HepG2 (cell line): ENCODE results near the gene POP5. TPM values are rescaled to one million over a fixed set of nuclear protein-coding genes. Genes with fewer than 3 reads are reported as not detected.

Source experiments
- ATAC-seq: fragments of 200-7000 bp; cut with Tn5 transposase; 3 replicates; pipeline ENCODE4 v1.9.1; 2020; ENCODE audit warnings: mild to moderate bottlenecking, moderate library complexity
- BruUV-seq: library from RNA; stranded (reverse); fragments of 400-500 nt; replicated peaks from 2 replicates; lab custom pipeline; 2021; lab: Mats Ljungman, UMichigan
- CTCF ChIA-PET: fragments of 300-600 bp; formaldehyde crosslinking; extraction: SDS; loops from one replicate; lab custom pipeline; 2021; ENCODE audit warnings: low total read pairs, inconsistent platforms, low intra/inter-chr PET ratio; lab: Yijun Ruan, JAX
- POLR2A ChIA-PET: fragments of 350-600 bp; sonication (Branson Sonifier 250); formaldehyde crosslinking; loops from one replicate; lab custom pipeline; 2020; ENCODE audit warnings: antibody characterized with exemption, inconsistent platforms; lab: Yijun Ruan, JAX
- DNase-seq: peaks from one replicate; pipeline ENCODE4 v3.0.0-alpha.2; 2015; ENCODE audit warnings: low spot score
- FAIRE-seq: peaks from 3 replicates; lab custom pipeline; 2011; peaks lifted over from hg19 to GRCh38; lab: Jason Lieb, UNC
- H2AFZ ChIP-seq: one replicate; pipeline ENCODE4 v1.6.1; 2011; ENCODE audit warnings: low read length, inconsistent platforms
- H3K27ac ChIP-seq: fragments of 300-600 bp; 3 replicates; pipeline ENCODE4 v1.8.0; 2011; ENCODE audit warnings: mixed run types, mild to moderate bottlenecking, mixed read lengths, low read length, inconsistent platforms; ENCODE audit not compliant: insufficient read depth; ENCODE audit errors: extremely low read length
- H3K27me3 ChIP-seq, 2 experiments: fragments of 200-600 bp in 1 of 2; 2 replicates in 1 of 2; 3 replicates in 1 of 2; pipeline versions ENCODE4 v1.6.0 to v1.8.0; 2011; ENCODE audit warnings: low read length in 2 of 2, mild to moderate bottlenecking in 2 of 2, moderate library complexity in 2 of 2, inconsistent platforms in 1 of 2; ENCODE audit not compliant: insufficient read depth in 2 of 2, control insufficient read depth in 1 of 2
- H3K36me3 ChIP-seq, 2 experiments: fragments of 200-600 bp in 1 of 2; replicated peaks in 1 of 2; 2 replicates in 1 of 2; 3 replicates in 1 of 2; pipeline versions ENCODE4 v1.5.1 to v1.8.0; 2011; ENCODE audit warnings: low read length in 2 of 2, inconsistent platforms in 1 of 2; ENCODE audit not compliant: insufficient read depth in 2 of 2, control insufficient read depth in 1 of 2
- H3K4me1 ChIP-seq: 2 replicates; pipeline ENCODE4 v1.5.1; 2012; ENCODE audit warnings: low read length, inconsistent platforms; ENCODE audit not compliant: insufficient read depth
- H3K4me2 ChIP-seq: 2 replicates; pipeline ENCODE4 v1.6.0; 2011; ENCODE audit warnings: low read depth, low read length, inconsistent platforms
- H3K4me3 ChIP-seq, 3 experiments: fragments of 200-600 bp in 1 of 3; sonication (generic), shearing (Covaris generic) in 1 of 3; replicated peaks in 1 of 3; 2 replicates each; pipeline ENCODE4 v1.5.1; 2011 to 2016; ENCODE audit warnings: low read length in 3 of 3, inconsistent platforms in 2 of 3, low read depth in 2 of 3, mild to moderate bottlenecking in 2 of 3, control low read depth in 1 of 3, mixed read lengths in 1 of 3; ENCODE audit not compliant: insufficient read depth in 1 of 3
- H3K79me2 ChIP-seq: one replicate; pipeline ENCODE4 v1.6.1; 2011; ENCODE audit warnings: low read length, inconsistent platforms; ENCODE audit not compliant: insufficient read depth
- H3K9ac ChIP-seq: 2 replicates; pipeline ENCODE4 v1.6.0; 2011; ENCODE audit warnings: mild to moderate bottlenecking, low read depth, low read length, inconsistent platforms; ENCODE audit not compliant: insufficient read depth
- H3K9me3 ChIP-seq: 2 replicates; pipeline ENCODE4 v1.5.1; 2012; ENCODE audit warnings: mild to moderate bottlenecking, low read length
- H4K20me1 ChIP-seq: 2 replicates; pipeline ENCODE4 v1.6.0; 2011; ENCODE audit warnings: inconsistent platforms, mild to moderate bottlenecking, low read length, moderate library complexity; ENCODE audit not compliant: insufficient read depth
- ATF3 ChIP-seq: sonication (generic); formaldehyde crosslinking; IDR thresholded peaks from 2 replicates; pipeline ENCODE4 v1.4.0; 2020; ENCODE audit warnings: missing genetic modification reagents
- CCDC6 ChIP-seq: sonication (generic); formaldehyde crosslinking; IDR thresholded peaks from 2 replicates; pipeline ENCODE4 v1.8.1; 2022; ENCODE audit warnings: mild to moderate bottlenecking, missing genetic modification reagents, moderate library complexity
- CREB1 ChIP-seq, 2 experiments: fragments of 450-650 bp in 1 of 2; IDR thresholded peaks; 2 replicates each; pipeline ENCODE4 v1.6.1; 2016 to 2017; ENCODE audit warnings: control low read depth in 1 of 2, mild to moderate bottlenecking in 1 of 2, missing compliant biosample characterization in 1 of 2, missing genetic modification characterization in 1 of 2
- CSRNP2 ChIP-seq: sonication (generic); formaldehyde crosslinking; conservative IDR thresholded peaks from 2 replicates; pipeline ENCODE4 v1.8.0; 2022; ENCODE audit warnings: low read depth, missing genetic modification reagents
- FOSL1 ChIP-seq: sonication (generic); formaldehyde crosslinking; IDR thresholded peaks from 2 replicates; pipeline ENCODE4 v1.9.0; 2021; ENCODE audit warnings: missing genetic modification reagents, borderline replicate concordance
- IKZF5 ChIP-seq: IDR thresholded peaks from 2 replicates; pipeline ENCODE4 v1.6.1; 2018; ENCODE audit warnings: missing genetic modification reagents, mild to moderate bottlenecking, missing compliant biosample characterization
- KAT8 ChIP-seq: IDR thresholded peaks from 2 replicates; pipeline ENCODE4 v1.6.1; 2016; ENCODE audit warnings: missing genetic modification reagents, missing compliant biosample characterization
- NBN ChIP-seq: fragments of 450-650 bp; conservative IDR thresholded peaks from 2 replicates; pipeline ENCODE4 v1.6.1; 2017
- PHF8 ChIP-seq: sonication (generic); formaldehyde crosslinking; IDR thresholded peaks from 2 replicates; pipeline ENCODE4 v1.5.0; 2020; ENCODE audit warnings: missing genetic modification reagents
- SOX5 ChIP-seq: IDR thresholded peaks from 2 replicates; pipeline ENCODE4 v1.6.1; 2016; ENCODE audit warnings: borderline replicate concordance
- YEATS2 ChIP-seq: sonication (generic); formaldehyde crosslinking; IDR thresholded peaks from 2 replicates; pipeline ENCODE4 v1.4.0; 2020; ENCODE audit warnings: missing genetic modification reagents, borderline replicate concordance
- ZBTB8A ChIP-seq: sonication (generic); formaldehyde crosslinking; IDR thresholded peaks from 2 replicates; pipeline ENCODE4 v1.4.0; 2020; ENCODE audit warnings: mild to moderate bottlenecking, low read depth, missing genetic modification reagents, borderline replicate concordance
- ZFP41 ChIP-seq: sonication (generic); formaldehyde crosslinking; IDR thresholded peaks from 2 replicates; pipeline ENCODE4 v1.4.0; 2020; ENCODE audit warnings: mild to moderate bottlenecking, missing genetic modification reagents, borderline replicate concordance
- ZFYVE20 ChIP-seq: sonication (generic); formaldehyde crosslinking; IDR thresholded peaks from 2 replicates; pipeline ENCODE4 v1.8.0; 2023; ENCODE audit warnings: low read depth, mild to moderate bottlenecking, moderate library complexity, missing genetic modification reagents, borderline replicate concordance
- ZNF18 ChIP-seq: sonication (generic); formaldehyde crosslinking; IDR thresholded peaks from 2 replicates; pipeline ENCODE4 v1.8.0; 2022; ENCODE audit warnings: mild to moderate bottlenecking, missing genetic modification reagents; ENCODE audit not compliant: insufficient replicate concordance
- ZNF574 ChIP-seq: sonication (generic); formaldehyde crosslinking; IDR thresholded peaks from 2 replicates; pipeline ENCODE4 v1.4.0; 2020; ENCODE audit warnings: missing genetic modification reagents
- WGBS: methylation state at CpG from one replicate; pipeline ENCODE4 v1.1.6; 2017; ENCODE audit warnings: low lambda C conversion rate; 5-methylcytosine and 5-hydroxymethylcytosine counted together
- in situ Hi-C: cut with HindIII; loops from 2 replicates; pipeline ENCODE4 v1.10.0; 2017; ENCODE audit warnings: low pct_unique_long_range_greater_than_20kb; ENCODE audit not compliant: extremely low pct_ligation_motif_present
- intact Hi-C: fragments of 100-400 bp; cut with micrococcal nuclease; formaldehyde crosslinking; loops from one replicate; pipeline ENCODE4 v1.10.0; 2022; ENCODE audit not compliant: unreplicated experiment
- polyA plus RNA-seq, 8 experiments: library from polyadenylated mRNA; depleted of rRNA in 3 of 8; stranded (reverse) in 7 of 8; unstranded in 1 of 8; fragments of >200 nt; fragmentation: Illumina TruSeq in 4 of 8; extraction: Trizol in 4 of 8; gene quantifications; 2 replicates each; pipeline versions ENCODE4 v1.2.1 to v1.2.3, GENCODE V29; 2011 to 2016; ENCODE audit warnings: low read depth in 4 of 8, missing spikeins in 1 of 8, mixed read lengths in 1 of 8; ENCODE audit not compliant: insufficient read depth in 1 of 8
- total RNA-seq, 5 experiments: library from RNA; depleted of rRNA; stranded (reverse); fragments of >200 nt; fragmentation: Illumina TruSeq; extraction: Trizol; gene quantifications; 2 replicates each; pipeline ENCODE4 v1.2.3, GENCODE V29; 2016; ENCODE audit warnings: low read depth in 1 of 5

Gene POP5
- total and polyA plus RNA-seq, 2 of the 13 experiments (the other 11 are each of a cell fraction or from before 2014, with no cell fraction given), result 45.6 to 61.3 TPM

GRCh38 chr12:120534203-120534702 lies 46.9 kb downstream of the POP5 start, which contains the start of gene RNF10:
TSS of gene RNF10 (plus strand) at chr12:120534356. CDS start at chr12:120534812, 456 bp downstream.
- intact Hi-C loops, result loop anchor here (5.0 kb wide), 1 partner anchor 77 kb away; no protein-coding TSS in a partner anchor
- H3K4me1 ChIP-seq, result peaks cover 29% of the 10 kb centered on the region
- CTCF ChIA-PET, result no interaction called here
- TF ChIP-seq ZNF18 (CRISPR knock-in tag) (peak; percentile 27), ZNF574 (peak; percentile 63), NBN (no peak), ZFYVE20 (CRISPR knock-in tag) (no peak), KAT8 (CRISPR knock-in tag) (no peak), CSRNP2 (CRISPR knock-in tag) (no peak), IKZF5 (CRISPR knock-in tag) (0 out of 2 replicates have a peak, but pooled peaks have one; percentile 31), PHF8 (peak; percentile 82), YEATS2 (CRISPR knock-in tag) (0 out of 2 replicates have a peak, but pooled peaks have one; percentile 28), SOX5 (peak; percentile 17; the same call in 1 of the 2 replicates), FOSL1 (CRISPR knock-in tag) (no peak), ZBTB8A (CRISPR knock-in tag) (0 out of 2 replicates have a peak, but pooled peaks have one; percentile 48), CREB1 (IDR thresholded peaks at IDR 0.05) (no peak), CREB1 (CRISPR knock-in tag; IDR thresholded peaks at IDR 0.05) (0 out of 2 replicates have a peak, but pooled peaks have one; percentile 10), ATF3 (CRISPR knock-in tag) (no peak), CCDC6 (CRISPR knock-in tag) (no peak), ZFP41 (CRISPR knock-in tag) (no peak)

More at GRCh38 chr12:120534203-120534702, 46.9 kb downstream of the POP5 start, which contains the start of gene RNF10:
- DNase-seq (peak; percentile 84), ATAC-seq (peak; percentile 76), FAIRE-seq (peak; percentile 23)
- Histone ChIP-seq H3K9ac (peak within 1 kb of the TSS; percentile 93), H3K4me3 (peak within 1 kb of the TSS; percentile 72 to 95 (median 88)), H3K4me2 (peak within 1 kb of the TSS; percentile 87), H2AFZ (no peak within 1 kb of the TSS), H3K27ac (peak within 1 kb of the TSS; percentile 80), H3K27me3 (no peaks in the 10 kb centered on the region), H3K79me2 (peaks cover 48% of the 10 kb centered on the region), H3K36me3 (peaks cover under 1 to 2% of the 10 kb centered on the region in 2 experiments; a peak in 3 of 5 replicates), H3K9me3 (no peaks in the 10 kb centered on the region), H4K20me1 (peaks cover 40% of the 10 kb centered on the region)
- POLR2A ChIA-PET, result interaction anchor here (1.0 to 3.0 kb wide), 5 partner anchors 12 to 47 kb away, joined by 3 to 14 read pairs (median 6); partner anchors contain the start of genes DYNLL1 and POP5
- in situ Hi-C loops, result no loop called here
- WGBS, result 0% methylated on average over 13 of the region's 43 CpGs
- no TSS peak for BruUV-seq
